ENCODE measurements around the gene WDR20. TPM values are rescaled to one million over a fixed set of nuclear protein-coding genes. Genes with fewer than 3 reads are reported as not detected.

The WDR20 gene
- polyA plus RNA-seq, 12 donors, result 22.5 to 45.4 (median 25.4) TPM; not detected in 1

GRCh38 chr14:102196039-102196901 lies 56.6 kb downstream of the WDR20 start:
- DNase-seq, result no peak

DNA sequence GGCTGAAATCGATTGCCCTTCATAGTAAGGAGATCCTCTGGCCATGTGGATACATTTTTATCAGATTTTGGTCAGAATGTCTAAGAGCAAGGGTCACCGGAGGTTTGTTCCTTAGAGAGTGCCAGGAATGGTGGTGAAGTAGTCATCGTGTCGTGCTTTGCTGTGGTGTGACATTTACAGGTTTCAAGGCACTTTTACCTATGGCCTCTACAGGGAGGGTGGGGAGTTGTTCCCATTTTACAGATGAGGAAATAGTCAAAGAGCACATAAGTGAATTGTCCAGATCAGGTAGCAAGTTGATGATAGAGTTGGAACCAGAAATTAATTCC lies 57.2 kb downstream of the WDR20 start:
- DNase-seq, result no peak

GRCh38 chr14:102197317-102197853 lies 57.7 kb downstream of the WDR20 start:
- no peak for DNase-seq

DNA sequence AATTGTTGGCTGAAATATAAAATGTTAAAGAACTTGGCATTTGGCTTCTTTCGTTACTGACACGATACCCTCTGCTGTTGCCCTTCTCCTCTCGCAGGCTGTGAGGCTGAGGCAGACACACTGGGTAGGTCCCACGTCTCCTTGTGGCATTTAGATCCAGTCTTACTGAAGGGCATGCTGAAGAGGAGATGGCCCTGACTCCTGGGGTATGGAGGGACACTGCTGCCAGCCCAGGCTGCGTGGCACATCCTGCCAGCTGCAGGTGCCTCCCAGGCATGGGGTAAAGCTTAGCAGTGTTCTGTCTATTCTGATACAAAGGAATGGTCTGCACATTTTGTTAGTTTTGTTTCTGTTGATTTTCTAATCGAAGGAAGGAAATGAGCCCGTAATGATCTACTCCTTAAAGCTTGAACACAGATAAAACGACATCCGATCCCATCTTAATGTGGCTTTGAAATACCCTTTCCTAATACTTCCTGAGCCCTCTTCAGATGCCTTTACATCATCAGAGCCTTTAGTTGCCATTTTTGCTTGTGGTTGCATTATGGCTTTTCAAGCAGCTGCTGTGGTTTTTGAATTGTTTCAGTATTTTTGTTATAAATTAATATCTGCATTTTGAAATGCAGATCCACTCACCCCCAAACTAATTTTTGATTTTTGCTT lies 61.1 kb downstream of the WDR20 start:
- DNase-seq, result no peak

DNA sequence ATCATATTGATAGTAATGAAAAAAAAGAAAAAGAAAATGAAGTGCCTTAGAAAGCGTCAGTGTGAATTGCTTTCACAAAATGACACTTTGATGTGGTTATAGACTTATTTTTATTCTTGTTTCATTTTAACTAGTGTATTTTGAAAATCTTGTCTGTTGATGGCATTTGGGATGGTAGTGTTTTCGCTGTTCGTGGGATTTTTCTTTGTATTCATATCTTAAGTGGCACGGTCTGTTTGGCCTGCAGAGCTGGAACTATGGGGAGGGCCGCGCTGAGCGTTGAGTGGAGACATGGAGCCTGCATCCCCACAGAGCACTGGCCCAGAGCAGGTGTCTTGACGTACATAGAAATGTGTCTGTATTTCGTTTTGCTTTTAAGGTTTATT lies 61.6 kb downstream of the WDR20 start:
- DNase-seq, result no peak

DNA sequence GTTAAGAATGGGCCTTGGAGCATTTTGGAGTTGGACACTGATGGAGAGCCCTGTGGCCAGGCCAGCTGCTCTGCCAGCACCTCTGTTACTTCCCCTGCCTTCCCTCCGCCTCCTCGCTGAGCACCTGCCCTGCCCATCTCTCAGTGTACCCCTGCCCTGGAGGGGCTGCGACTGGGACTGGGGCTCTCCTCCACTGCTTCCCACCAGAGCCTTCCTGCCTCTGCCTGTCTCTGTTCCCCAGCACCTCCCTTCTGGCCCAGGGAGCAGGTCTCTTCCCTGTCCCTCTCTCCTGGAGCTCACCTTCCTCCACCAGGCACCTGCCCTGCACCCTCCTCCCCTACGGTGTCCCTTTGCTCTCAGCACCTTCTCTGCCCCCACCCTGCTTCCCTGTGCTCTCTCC lies 62.1 kb downstream of the WDR20 start:
- no peak for DNase-seq

DNA sequence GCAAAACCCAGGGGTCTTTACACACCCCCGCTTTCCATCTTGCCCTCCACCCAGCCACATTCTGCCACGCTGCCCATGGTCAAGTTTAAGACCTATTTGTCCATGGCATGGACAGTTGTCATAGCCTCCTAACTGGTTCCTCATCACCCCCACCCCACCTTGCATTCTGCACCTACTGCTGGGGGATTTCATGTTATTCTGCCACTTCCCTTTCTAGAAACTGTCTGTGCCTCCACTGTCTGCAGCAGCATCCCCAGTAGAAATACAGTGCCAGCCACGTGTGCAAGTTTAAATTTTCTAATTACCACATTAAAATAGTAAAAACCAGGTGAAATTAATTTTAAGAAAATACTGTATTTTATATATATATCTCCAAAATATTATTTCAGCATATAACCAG lies 63.2 kb downstream of the WDR20 start:
- DNase-seq, result no peak

- no peak for DNase-seq
Observed at GRCh38 chr14:102203382-102203781, 63.7 kb downstream of the WDR20 start.

- DNase-seq, result no peak
Observed at GRCh38 chr14:102205560-102205959, 65.9 kb downstream of the WDR20 start.

DNA sequence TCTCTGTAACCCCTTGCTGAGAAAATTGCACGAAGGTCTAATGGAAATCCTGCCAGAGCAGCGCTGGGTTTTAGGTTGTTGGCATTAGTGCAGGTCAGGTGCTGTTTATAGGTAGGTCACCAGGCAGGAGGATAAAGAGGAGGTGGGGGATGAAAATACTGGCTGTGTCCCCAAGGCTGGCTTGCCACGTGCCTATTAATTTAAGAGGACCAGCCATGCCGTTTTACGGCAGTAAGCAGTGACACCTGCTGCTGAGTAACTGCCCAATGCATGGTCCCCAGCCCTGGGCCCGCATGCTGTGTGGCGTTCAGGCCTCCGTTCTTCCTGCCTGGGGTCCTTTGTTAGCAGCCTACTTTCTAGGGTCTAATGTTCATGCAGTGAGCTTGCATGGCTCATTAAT lies 67.2 kb downstream of the WDR20 start:
- DNase-seq, result no peak

DNA sequence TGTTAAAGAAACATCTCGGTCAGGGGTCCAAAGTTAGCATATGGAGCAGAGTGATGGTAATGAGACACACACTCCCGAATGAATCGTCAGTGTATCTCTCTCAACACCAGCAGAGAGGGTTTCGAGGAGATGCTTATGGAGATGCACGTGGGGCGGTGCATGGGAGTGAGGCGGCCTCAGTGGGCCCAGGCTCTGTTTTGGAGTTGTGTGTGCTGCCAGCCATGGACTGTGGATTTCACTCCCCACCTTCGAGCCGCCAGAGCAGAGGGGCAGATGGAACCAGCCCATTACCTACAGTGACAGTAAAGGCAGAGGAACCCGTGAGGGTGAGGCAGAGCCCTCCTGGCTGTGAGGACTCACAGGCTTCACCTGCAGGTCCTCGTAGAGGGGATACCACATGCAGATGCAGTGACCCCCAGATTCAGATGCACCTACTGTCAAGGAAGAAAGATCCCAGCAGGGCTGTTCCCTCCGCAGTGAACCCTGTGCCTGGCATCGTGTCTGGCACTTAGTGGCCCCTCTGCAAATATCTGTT lies 68.2 kb downstream of the WDR20 start:
- no peak for DNase-seq

DNA sequence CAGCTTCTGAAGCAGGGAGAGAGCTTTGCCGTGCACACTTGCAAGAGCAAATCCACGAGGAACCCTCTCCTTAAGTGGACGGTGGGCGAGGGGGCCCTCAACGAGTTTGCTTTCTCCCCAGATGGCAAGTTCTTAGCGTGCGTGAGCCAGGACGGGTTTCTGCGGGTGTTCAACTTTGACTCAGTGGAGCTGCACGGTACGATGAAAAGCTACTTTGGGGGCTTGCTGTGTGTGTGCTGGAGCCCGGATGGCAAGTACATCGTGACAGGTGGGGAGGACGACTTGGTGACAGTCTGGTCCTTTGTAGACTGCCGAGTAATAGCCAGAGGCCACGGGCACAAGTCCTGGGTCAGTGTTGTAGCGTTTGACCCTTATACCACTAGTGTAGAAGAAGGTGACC lies 69.0 kb downstream of the WDR20 start:
- DNase-seq, result no peak

DNA sequence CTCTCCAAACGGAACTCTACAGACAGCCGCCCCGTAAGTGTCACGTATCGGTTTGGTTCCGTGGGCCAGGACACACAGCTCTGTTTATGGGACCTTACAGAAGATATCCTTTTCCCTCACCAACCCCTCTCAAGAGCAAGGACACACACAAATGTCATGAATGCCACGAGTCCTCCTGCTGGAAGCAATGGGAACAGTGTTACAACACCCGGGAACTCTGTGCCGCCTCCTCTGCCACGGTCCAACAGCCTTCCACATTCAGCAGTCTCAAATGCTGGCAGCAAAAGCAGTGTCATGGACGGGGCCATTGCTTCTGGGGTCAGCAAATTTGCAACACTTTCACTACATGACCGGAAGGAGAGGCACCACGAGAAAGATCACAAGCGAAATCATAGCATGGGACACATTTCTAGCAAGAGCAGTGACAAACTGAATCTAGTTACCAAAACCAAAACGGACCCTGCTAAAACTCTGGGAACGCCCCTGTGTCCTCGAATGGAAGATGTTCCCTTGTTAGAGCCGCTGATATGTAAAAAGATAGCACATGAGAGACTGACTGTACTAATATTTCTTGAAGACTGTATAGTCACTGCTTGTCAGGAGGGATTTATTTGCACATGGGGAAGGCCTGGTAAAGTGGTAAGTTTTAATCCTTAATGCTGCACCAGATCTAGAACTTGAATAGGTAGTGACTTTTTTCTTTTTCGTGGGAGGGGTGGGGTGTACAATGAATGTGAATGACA lies 69.7 kb downstream of the WDR20 start:
- DNase-seq, result no peak

DNA sequence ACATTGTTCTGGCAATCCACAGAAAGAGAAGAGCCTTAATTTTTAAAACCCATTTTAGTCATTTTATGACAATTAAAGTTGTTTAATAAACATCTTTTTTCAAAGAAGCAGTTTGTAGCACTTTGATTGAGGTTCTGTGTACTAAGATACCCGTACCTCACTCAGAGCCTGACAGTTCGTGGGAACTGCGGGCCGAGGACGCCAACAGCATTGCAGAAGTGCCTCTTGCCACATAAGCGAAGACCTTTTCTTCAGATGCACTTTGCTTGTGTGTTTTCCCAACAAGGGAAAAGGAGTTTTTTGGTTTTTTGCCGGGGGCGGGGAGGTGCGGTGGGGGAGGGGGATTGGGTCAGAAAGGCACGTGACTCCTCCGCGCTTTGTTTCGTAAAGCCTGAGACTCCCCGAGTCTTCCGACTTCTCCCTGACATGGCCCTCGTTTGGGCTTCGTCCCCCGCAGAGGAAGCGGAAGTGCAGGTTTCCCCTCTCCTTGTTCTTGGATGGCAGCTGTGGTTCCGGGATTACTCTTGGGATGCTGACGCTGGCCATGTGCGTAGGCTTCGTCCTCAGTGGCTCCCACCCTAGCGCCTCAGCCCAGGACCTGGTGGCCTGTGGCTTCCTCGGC lies 70.8 kb downstream of the WDR20 start:
- no peak for DNase-seq

DNA sequence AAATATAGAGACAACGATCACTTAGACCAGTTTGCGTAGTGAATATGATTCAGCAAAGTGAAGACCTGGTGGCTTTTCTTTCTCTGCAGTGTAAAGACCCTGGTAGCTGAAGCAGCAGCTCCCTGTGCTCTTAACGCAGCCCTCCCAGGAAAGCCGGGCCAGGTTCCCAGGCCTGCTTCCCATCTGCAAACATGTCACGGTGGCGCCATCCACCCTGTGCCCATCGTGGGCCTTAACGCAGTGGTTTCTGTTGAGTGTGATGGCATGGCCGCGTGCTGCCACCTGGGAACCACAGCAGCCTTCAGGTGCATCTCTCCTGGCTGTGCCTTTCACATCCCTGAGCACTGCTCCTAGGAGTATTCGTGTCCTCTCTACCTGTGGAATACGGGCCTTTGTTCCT lies 71.5 kb downstream of the WDR20 start:
- no peak for DNase-seq

GRCh38 chr14:102212356-102212755 lies 72.7 kb downstream of the WDR20 start:
- DNase-seq, result no peak

- DNase-seq, result no peak
Observed at GRCh38 chr14:102212845-102213244, 73.1 kb downstream of the WDR20 start.

DNA sequence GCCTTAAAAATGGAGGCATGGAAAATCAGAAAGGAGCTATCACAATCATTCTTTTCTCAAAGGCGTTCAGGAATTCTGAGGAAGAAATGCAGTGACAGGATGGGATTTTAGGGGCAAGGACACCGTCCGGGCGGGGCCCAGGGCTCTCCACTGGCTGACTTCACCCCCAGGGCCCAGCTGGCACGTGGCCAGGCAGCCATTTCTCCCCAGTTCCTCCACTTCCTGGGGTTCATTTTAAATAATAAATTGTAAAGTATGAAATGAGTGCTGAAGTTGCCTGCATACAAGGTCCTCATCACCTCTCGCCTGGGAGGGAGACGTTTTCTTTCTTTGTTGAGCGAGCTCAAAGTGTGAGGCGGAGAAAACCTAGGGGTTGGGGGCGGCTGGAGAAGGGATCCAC lies 73.8 kb downstream of the WDR20 start:
- DNase-seq, result no peak

GRCh38 chr14:102213984-102214658 lies 74.4 kb downstream of the WDR20 start:
- no peak for DNase-seq

DNA sequence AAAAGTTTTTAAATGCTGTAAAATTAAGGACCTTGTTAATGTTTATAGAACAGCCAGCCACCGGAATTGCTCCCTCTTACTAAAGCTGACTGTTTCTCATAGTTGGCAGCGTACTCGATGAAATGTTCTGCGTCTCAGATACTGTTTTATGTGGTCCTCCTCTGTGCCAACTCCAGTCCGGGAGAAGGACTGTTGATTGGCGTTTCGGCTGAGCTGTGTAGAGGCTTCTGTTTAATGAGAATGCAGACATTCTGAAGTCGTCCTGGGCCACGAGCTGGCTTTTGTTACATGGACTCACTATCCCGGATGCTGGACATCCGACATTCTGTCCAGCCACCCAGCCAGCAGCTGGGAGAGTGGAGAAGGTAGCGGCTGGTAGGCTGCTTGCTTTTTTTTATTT lies 75.4 kb downstream of the WDR20 start:
- DNase-seq, result no peak

DNA sequence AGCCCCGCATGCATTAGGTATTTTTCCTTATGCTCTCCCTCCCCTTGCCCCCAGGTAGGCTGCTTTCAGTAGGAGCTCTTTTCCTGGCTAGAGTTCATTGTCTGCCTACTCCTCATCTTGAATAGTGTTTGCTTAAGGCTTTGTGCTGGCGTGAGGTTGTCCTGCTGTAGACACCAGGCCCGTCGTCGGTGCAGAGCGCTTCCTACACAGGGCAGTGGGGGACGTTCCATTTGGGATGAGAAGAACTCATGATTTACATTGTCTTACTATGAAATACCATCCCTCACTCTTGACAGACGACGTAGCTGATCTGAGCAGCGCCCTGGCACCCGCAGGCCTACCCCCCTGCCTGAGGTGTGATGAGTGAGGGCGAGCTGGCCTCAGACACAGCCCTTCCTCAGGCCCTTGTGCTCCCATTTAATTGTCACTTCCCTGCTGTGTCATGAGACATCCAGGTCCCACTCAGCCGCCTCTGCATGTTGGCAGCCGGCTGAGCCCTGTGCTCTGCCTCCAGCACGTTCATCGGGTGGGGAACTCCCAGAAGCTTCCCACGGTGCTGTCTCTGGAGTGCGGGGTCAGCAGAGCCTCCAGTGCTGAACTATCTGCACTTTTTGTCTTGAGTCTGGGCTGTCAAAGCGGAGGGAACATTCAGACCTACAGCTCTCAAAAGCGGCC lies 76.0 kb downstream of the WDR20 start:
- no peak for DNase-seq
